Calu3 (cell line): Measurements from ENCODE around the gene SPECC1. TPM values are rescaled to one million over a fixed set of nuclear protein-coding genes. Genes with fewer than 3 reads are reported as not detected.

Source experiments
- BruUV-seq: library from RNA; stranded (reverse); fragments of 400-500 nt; replicated peaks from 2 replicates; lab custom pipeline; 2021; lab: Mats Ljungman, UMichigan
- CTCF ChIA-PET: fragments of 300-600 bp; sonication (Branson Sonifier 250); formaldehyde crosslinking; loops from one replicate; lab custom pipeline; 2022; ENCODE audit warnings: antibody characterized with exemption; lab: Charles Lee
- DNase-seq: peaks from one replicate; pipeline ENCODE4 v3.0.0; 2022
- H3K27ac Mint-ChIP-seq: one replicate; pipeline ENCODE4 v1.8.0; 2022; ENCODE audit warnings: mixed read lengths; ENCODE audit not compliant: unreplicated experiment
- H3K27me3 Mint-ChIP-seq: one replicate; pipeline ENCODE4 v1.8.0; 2022; ENCODE audit warnings: mixed read lengths; ENCODE audit not compliant: unreplicated experiment
- H3K36me3 Mint-ChIP-seq: one replicate; pipeline ENCODE4 v1.8.0; 2022; ENCODE audit warnings: mild to moderate bottlenecking, moderate library complexity, mixed read lengths; ENCODE audit not compliant: insufficient read depth, unreplicated experiment
- H3K4me1 Mint-ChIP-seq: one replicate; pipeline ENCODE4 v1.8.0; 2022; ENCODE audit warnings: mild to moderate bottlenecking, low read depth, mixed read lengths; ENCODE audit not compliant: unreplicated experiment
- H3K4me3 Mint-ChIP-seq: one replicate; pipeline ENCODE4 v1.8.0; 2022; ENCODE audit warnings: mild to moderate bottlenecking, low read depth, moderate library complexity, mixed read lengths; ENCODE audit not compliant: unreplicated experiment
- H3K9me3 Mint-ChIP-seq: one replicate; pipeline ENCODE4 v1.8.0; 2022; ENCODE audit warnings: low read depth, mixed read lengths; ENCODE audit not compliant: unreplicated experiment
- CTCF ChIP-seq: fragments of 200-600 bp; IDR thresholded peaks from one replicate; pipeline ENCODE4 v1.8.0; 2022; ENCODE audit warnings: antibody characterized with exemption; ENCODE audit not compliant: unreplicated experiment
- intact Hi-C: fragments of 100-400 bp; cut with micrococcal nuclease; formaldehyde crosslinking; loops from one replicate; pipeline ENCODE4 v1.10.0; 2022; ENCODE audit not compliant: unreplicated experiment
- total RNA-seq: library from RNA; stranded (reverse); gene quantifications from 2 replicates; pipeline ENCODE4 v1.2.3, GENCODE V29; 2022

The SPECC1 gene
- total RNA-seq, 1 experiment from 2014 or later = 53.5 TPM

GRCh38 chr17:20243524-20243923, 234.4 kb downstream of the SPECC1 start:
- H3K9me3 Mint-ChIP-seq = no peaks in the 10 kb centered on the region
- BruUV-seq = no TSS peak
- H3K27me3 Mint-ChIP-seq = no peaks in the 10 kb centered on the region
- no peaks in the 10 kb centered on the region for H3K4me1 Mint-ChIP-seq
- DNase-seq = no peak
- no peak for TF ChIP-seq CTCF
- peaks cover 9% of the 10 kb centered on the region for H3K36me3 Mint-ChIP-seq
- CTCF ChIA-PET = no interaction called here
- intact Hi-C loops = no loop called here
- no peak overlapping the region for H3K4me3 Mint-ChIP-seq
- H3K27ac Mint-ChIP-seq = no peak overlapping the region

- DNase-seq = no peak
- Mint-ChIP-seq H3K36me3 (peaks cover 9% of the 10 kb centered on the region), H3K27me3 (no peaks in the 10 kb centered on the region), H3K4me1 (no peaks in the 10 kb centered on the region), H3K4me3 (no peak overlapping the region), H3K9me3 (peaks cover 3% of the 10 kb centered on the region), H3K27ac (no peak overlapping the region)
- CTCF ChIA-PET = no interaction called here
- no peak for TF ChIP-seq CTCF
- BruUV-seq = no TSS peak
- intact Hi-C loops = no loop called here
These were observed 235.5 kb downstream of the SPECC1 start for GRCh38 chr17:20244671-20245070.

GRCh38 chr17:20246692-20247091, 237.5 kb downstream of the SPECC1 start:
- no peaks in the 10 kb centered on the region for H3K27me3 Mint-ChIP-seq
- H3K9me3 Mint-ChIP-seq = peaks cover 3% of the 10 kb centered on the region
- no peak for TF ChIP-seq CTCF
- no TSS peak for BruUV-seq
- no peak for DNase-seq
- H3K36me3 Mint-ChIP-seq = peaks cover 9% of the 10 kb centered on the region
- no peak overlapping the region for H3K4me3 Mint-ChIP-seq
- H3K27ac Mint-ChIP-seq = no peak overlapping the region
- intact Hi-C loops = no loop called here
- CTCF ChIA-PET = no interaction called here
- no peaks in the 10 kb centered on the region for H3K4me1 Mint-ChIP-seq

- no peak for DNase-seq
- Mint-ChIP-seq H3K4me1 (no peaks in the 10 kb centered on the region), H3K27me3 (no peaks in the 10 kb centered on the region), H3K4me3 (no peak overlapping the region), H3K27ac (no peak overlapping the region), H3K9me3 (peaks cover 3% of the 10 kb centered on the region), H3K36me3 (peaks cover 16% of the 10 kb centered on the region)
- CTCF ChIA-PET = no interaction called here
- no TSS peak for BruUV-seq
- intact Hi-C loops = no loop called here
- no peak for TF ChIP-seq CTCF
These were observed 244.2 kb downstream of the SPECC1 start for GRCh38 chr17:20253323-20253722.
